GM12878 (cell line): Measurements from ENCODE around the gene INTS7. TPM values are rescaled to one million over a fixed set of nuclear protein-coding genes. Genes with fewer than 3 reads are reported as not detected.

Experiments used
- ATAC-seq: fragments of 200-7000 bp; cut with Tn5 transposase; 3 replicates; pipeline ENCODE4 v1.9.1; 2020; ENCODE audit warnings: mild to moderate bottlenecking, moderate library complexity
- BruUV-seq: library from RNA; stranded (reverse); fragments of 400-500 nt; replicated peaks from 2 replicates; lab custom pipeline; 2021; lab: Mats Ljungman, UMichigan
- CTCF ChIA-PET: fragments of 300-600 bp; sonication (Branson Sonifier 250); formaldehyde crosslinking; extraction: SDS; loops from one replicate; lab custom pipeline; 2021; ENCODE audit warnings: inconsistent platforms; lab: Yijun Ruan, JAX
- POLR2A ChIA-PET: fragments of 350-600 bp; formaldehyde crosslinking; extraction: SDS; loops from one replicate; lab custom pipeline; 2021; ENCODE audit warnings: inconsistent platforms; lab: Charles Lee
- RAD21 ChIA-PET: fragments of 300-600 bp; sonication (Branson Sonifier 250); formaldehyde crosslinking; loops from one replicate; lab custom pipeline; 2023; ENCODE audit warnings: antibody characterized with exemption; ENCODE audit not compliant: unreplicated experiment; lab: Charles Lee
- SMC1A ChIA-PET: fragments of 300-600 bp; sonication (Branson Sonifier 250); formaldehyde crosslinking; loops from one replicate; lab custom pipeline; 2023; ENCODE audit not compliant: unreplicated experiment, uncharacterized antibody; lab: Charles Lee
- DNase-seq: peaks from one replicate; pipeline ENCODE4 v3.0.0-alpha.2; 2011; ENCODE audit warnings: low read depth, low spot score
- FAIRE-seq: peaks from 3 replicates; lab custom pipeline; 2011; peaks lifted over from hg19 to GRCh38; lab: Jason Lieb, UNC
- H2AFZ ChIP-seq: 2 replicates; pipeline ENCODE4 v1.6.0; 2011; ENCODE audit warnings: low read depth, low read length, control low read depth; ENCODE audit not compliant: control insufficient read depth
- H3K27ac ChIP-seq: 2 replicates; pipeline ENCODE4 v1.5.1; 2011; ENCODE audit warnings: control low read depth; ENCODE audit not compliant: control insufficient read depth, insufficient read depth
- H3K27me3 ChIP-seq, 2 experiments: replicated peaks in 1 of 2; 2 replicates each; pipeline versions ENCODE4 v1.6.0 to v1.6.1; 2011; ENCODE audit warnings: low read length in 1 of 2; ENCODE audit not compliant: control insufficient read depth in 2 of 2, insufficient read depth in 2 of 2
- H3K36me3 ChIP-seq, 2 experiments: 2 replicates each; pipeline ENCODE4 v1.5.1; 2011; ENCODE audit warnings: low read length in 1 of 2; ENCODE audit not compliant: control insufficient read depth in 2 of 2, insufficient read depth in 2 of 2
- H3K4me1 ChIP-seq: 2 replicates; pipeline ENCODE4 v1.6.1; 2011; ENCODE audit warnings: mild to moderate bottlenecking, low read length, moderate library complexity, mixed read lengths; ENCODE audit not compliant: control insufficient read depth, insufficient read depth
- H3K4me2 ChIP-seq: 2 replicates; pipeline ENCODE4 v1.6.0; 2011; ENCODE audit warnings: control low read depth; ENCODE audit not compliant: control insufficient read depth, insufficient read depth
- H3K4me3 ChIP-seq: fragments of 200-600 bp; sonication (generic); 2 replicates; pipeline ENCODE4 v1.5.1; 2016
- H3K79me2 ChIP-seq: 2 replicates; pipeline ENCODE4 v1.6.0; 2011; ENCODE audit warnings: low read length; ENCODE audit not compliant: control insufficient read depth, insufficient read depth
- H3K9ac ChIP-seq: 2 replicates; pipeline ENCODE4 v1.8.0; 2011; ENCODE audit warnings: low read length, control low read depth, mixed read lengths; ENCODE audit not compliant: control insufficient read depth, insufficient read depth
- H3K9me3 ChIP-seq: replicated peaks from 3 replicates; pipeline ENCODE4 v1.5.1; 2011; ENCODE audit warnings: mild to moderate bottlenecking, low read length; ENCODE audit not compliant: control insufficient read depth, insufficient read depth
- H4K20me1 ChIP-seq: 2 replicates; pipeline ENCODE4 v1.6.0; 2011; ENCODE audit not compliant: control insufficient read depth, insufficient read depth
- BCL3 ChIP-seq: IDR thresholded peaks from 2 replicates; pipeline ENCODE4 v1.6.1; 2011; ENCODE audit warnings: borderline replicate concordance, low read depth, mild to moderate bottlenecking, moderate library complexity, low read length; ENCODE audit not compliant: insufficient read depth, poor library complexity, severe bottlenecking
- BHLHE40 ChIP-seq, 2 experiments: fragments of 450-650 bp in 1 of 2; IDR thresholded peaks; 2 replicates each; pipeline ENCODE4 v1.6.1; 2011 to 2017; ENCODE audit warnings: low read depth in 2 of 2, borderline replicate concordance in 1 of 2, improper control_type of control experiment in 1 of 2, low read length in 1 of 2, mild to moderate bottlenecking in 1 of 2
- CHD2 ChIP-seq: IDR thresholded peaks from 2 replicates; pipeline ENCODE4 v1.6.1; 2011; ENCODE audit warnings: low read depth, low read length, improper control_type of control experiment, borderline replicate concordance
- CHD4 ChIP-seq: fragments of 200-600 bp; sonication (generic); IDR thresholded peaks from 2 replicates; pipeline ENCODE4 v1.6.1; 2016; ENCODE audit warnings: mild to moderate bottlenecking
- ESRRA ChIP-seq: IDR thresholded peaks from 2 replicates; pipeline ENCODE4 v1.6.1; 2012; ENCODE audit warnings: mild to moderate bottlenecking, low read length, improper control_type of control experiment
- IKZF1 ChIP-seq: fragments of 450-650 bp; conservative IDR thresholded peaks from 2 replicates; pipeline ENCODE4 v1.6.1; 2017; ENCODE audit warnings: antibody characterized with exemption, mild to moderate bottlenecking
- KDM1A ChIP-seq: fragments of 200-600 bp; sonication (generic); IDR thresholded peaks from 2 replicates; pipeline ENCODE4 v1.6.1; 2016; ENCODE audit warnings: borderline replicate concordance
- KLF5 ChIP-seq: fragments of 450-650 bp; IDR thresholded peaks from 2 replicates; pipeline ENCODE4 v1.6.1; 2014; ENCODE audit warnings: mild to moderate bottlenecking; ENCODE audit not compliant: partially characterized antibody
- MLLT1 ChIP-seq: fragments of 450-650 bp; IDR thresholded peaks from 2 replicates; pipeline ENCODE4 v1.6.1; 2016; ENCODE audit warnings: mild to moderate bottlenecking
- NFYA ChIP-seq: IDR thresholded peaks from 2 replicates; pipeline ENCODE4 v1.6.1; 2011; ENCODE audit warnings: low read depth, mild to moderate bottlenecking, low read length, improper control_type of control experiment, borderline replicate concordance
- POU2F2 ChIP-seq: IDR thresholded peaks from 3 replicates; pipeline ENCODE4 v1.6.1; 2011; ENCODE audit warnings: low read depth, mild to moderate bottlenecking, low read length, borderline replicate concordance
- RB1 ChIP-seq: fragments of 450-650 bp; formaldehyde crosslinking; IDR thresholded peaks from 2 replicates; pipeline ENCODE4 v1.6.1; 2017; ENCODE audit warnings: mild to moderate bottlenecking, borderline replicate concordance
- SUZ12 ChIP-seq: fragments of 200-600 bp; sonication (generic); IDR thresholded peaks from one replicate; pipeline ENCODE4 v1.6.1; 2018; ENCODE audit warnings: antibody characterized with exemption, mild to moderate bottlenecking; ENCODE audit not compliant: unreplicated experiment
- WGBS: methylation state at CpG from one replicate; pipeline ENCODE4 v1.1.6; 2016; ENCODE audit warnings: low lambda C conversion rate; ENCODE audit not compliant: insufficient replicate concordance, insufficient coverage; ENCODE audit errors: missing lambda C conversion rate; 5-methylcytosine and 5-hydroxymethylcytosine counted together
- in situ Hi-C: fragments of 300-500 bp; cut with MboI; formaldehyde crosslinking; loops from 9 replicates; pipeline ENCODE4 v1.14.3; 2018; ENCODE audit warnings: mixed read lengths
- intact Hi-C: fragments of 100-400 bp; cut with micrococcal nuclease; formaldehyde crosslinking; loops from one replicate; pipeline ENCODE4 v1.14.2; 2022; ENCODE audit not compliant: unreplicated experiment
- polyA plus RNA-seq, 11 experiments: library from polyadenylated mRNA; depleted of rRNA in 4 of 11; unstranded in 6 of 11; stranded (reverse) in 5 of 11; fragments of >200 nt; fragmentation: Nextera tagmentation in 4 of 11; fragmentation: Illumina TruSeq in 1 of 11; extraction: Ambion mirVana in 4 of 11; extraction: Trizol in 1 of 11; gene quantifications; 1 replicate in 1 of 11; 2 replicates in 10 of 11; pipeline versions ENCODE4 v1.2.1 to v1.2.3, GENCODE V29; 2011 to 2016; ENCODE audit warnings: inconsistent platforms in 2 of 11, missing spikeins in 2 of 11, low read depth in 1 of 11
- total RNA-seq, 4 experiments: library from RNA; depleted of rRNA in 3 of 4; stranded (reverse); fragments of >200 nt in 3 of 4; fragmentation: Illumina TruSeq in 1 of 4; extraction: Trizol in 1 of 4; gene quantifications; 2 replicates each; pipeline versions ENCODE4 v1.2.1 to v1.2.3, GENCODE V29; 2013 to 2021

Gene INTS7
- total and polyA plus RNA-seq, 10 of the 15 experiments (the other 5 are each of a cell fraction or from before 2014, with no cell fraction given), result 17.1 to 49.1 (median 26.8) TPM

GRCh38 chr1:212045981-212046380, 10.6 kb upstream of the INTS7 start:
- Histone ChIP-seq H3K9me3 (no peaks in the 10 kb centered on the region; the same call in 2 of the 3 replicates), H3K4me3 (no peak overlapping the region), H3K27me3 (no peaks in the 10 kb centered on the region), H3K36me3 (peaks cover 5 to 14% of the 10 kb centered on the region in 2 experiments), H4K20me1 (no peaks in the 10 kb centered on the region), H3K27ac (no peak overlapping the region), H3K4me1 (no peaks in the 10 kb centered on the region), H3K79me2 (peaks cover 30% of the 10 kb centered on the region), H2AFZ (no peak overlapping the region), H3K9ac (no peak overlapping the region), H3K4me2 (no peak overlapping the region)
- ChIA-PET CTCF (interaction anchor here (1.1 to 3.4 kb wide), 3 partner anchors 9 to 16 kb away, joined by 3 to 19 read pairs (median 4); partner anchors contain the start of genes DTL and INTS7), POLR2A (interaction anchor here (2.1 kb wide), 1 partner anchor 10 kb away, joined by 10 read pairs; the partner anchor contains the start of genes DTL and INTS7), SMC1A (interaction anchor here (2.2 to 2.6 kb wide), 2 partner anchors 11 to 27 kb away, joined by 6 to 12 read pairs; partner anchors contain the start of genes DTL and INTS7), RAD21 (interaction anchor here (1.2 to 1.8 kb wide), 2 partner anchors 10 to 349 kb away, joined by 3 to 10 read pairs; partner anchors contain the start of genes DTL and INTS7)
- 100% methylated on average over 2 of the region's 2 CpGs for WGBS
- DNase-seq (no peak), ATAC-seq (no peak), FAIRE-seq (no peak)
- in situ Hi-C loops (no loop called here), intact Hi-C loops (no loop called here)
- no TSS peak for BruUV-seq
- TF ChIP-seq CHD2, result no peak
- no peak for TF ChIP-seq CHD4
- no peak for TF ChIP-seq POU2F2
- TF ChIP-seq KLF5, result no peak
- TF ChIP-seq BHLHE40 (IDR thresholded peaks at IDR 0.05; ENCODE audit: borderline replicate concordance in 1 of 2, low read depth in 2 of 2, low read length in 1 of 2), result no peak
- TF ChIP-seq MLLT1, result no peak
- TF ChIP-seq SUZ12, result no peak
- no peak for TF ChIP-seq BCL3
- TF ChIP-seq NFYA, result no peak
- no peak for TF ChIP-seq RB1
- no peak for TF ChIP-seq ESRRA
- no peak for TF ChIP-seq IKZF1
- TF ChIP-seq KDM1A, result no peak
